22Rv1 (cell line): ENCODE results near the gene IRF7.

Source experiments
- ZFX ChIP-seq: fragments of 450-650 bp; IDR thresholded peaks from 2 replicates; pipeline ENCODE4 v1.6.1; 2017; ENCODE audit warnings: antibody characterized with exemption, borderline replicate concordance
- TF ChIP-seq, protein P1 (sequence below): fragments of 450-650 bp; IDR thresholded peaks from 2 replicates; pipeline ENCODE4 v1.5.1; 2017; ENCODE audit warnings: mild to moderate bottlenecking

DNA sequence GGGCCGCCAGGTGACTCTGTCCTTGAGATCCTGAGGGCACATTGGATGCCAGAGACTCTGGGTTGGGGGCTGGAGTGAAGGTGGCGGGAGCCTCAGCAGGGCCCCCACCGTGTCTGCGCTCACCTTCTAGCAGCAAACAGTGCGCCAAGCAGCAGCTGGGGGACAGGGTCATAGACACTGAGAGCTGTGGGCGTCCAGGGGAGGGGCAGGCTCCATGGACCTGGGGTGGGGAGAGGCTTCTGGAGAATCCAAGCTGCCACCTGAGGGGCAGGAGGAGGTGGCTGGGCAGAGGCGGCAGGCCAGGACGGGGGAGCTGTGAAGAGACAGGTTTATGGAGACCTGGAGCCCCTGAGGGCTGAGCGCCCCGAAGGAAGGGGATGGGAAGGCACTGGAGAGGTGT lies 31.5 kb downstream of the IRF7 start:
- TF ChIP-seq, protein P1, sequence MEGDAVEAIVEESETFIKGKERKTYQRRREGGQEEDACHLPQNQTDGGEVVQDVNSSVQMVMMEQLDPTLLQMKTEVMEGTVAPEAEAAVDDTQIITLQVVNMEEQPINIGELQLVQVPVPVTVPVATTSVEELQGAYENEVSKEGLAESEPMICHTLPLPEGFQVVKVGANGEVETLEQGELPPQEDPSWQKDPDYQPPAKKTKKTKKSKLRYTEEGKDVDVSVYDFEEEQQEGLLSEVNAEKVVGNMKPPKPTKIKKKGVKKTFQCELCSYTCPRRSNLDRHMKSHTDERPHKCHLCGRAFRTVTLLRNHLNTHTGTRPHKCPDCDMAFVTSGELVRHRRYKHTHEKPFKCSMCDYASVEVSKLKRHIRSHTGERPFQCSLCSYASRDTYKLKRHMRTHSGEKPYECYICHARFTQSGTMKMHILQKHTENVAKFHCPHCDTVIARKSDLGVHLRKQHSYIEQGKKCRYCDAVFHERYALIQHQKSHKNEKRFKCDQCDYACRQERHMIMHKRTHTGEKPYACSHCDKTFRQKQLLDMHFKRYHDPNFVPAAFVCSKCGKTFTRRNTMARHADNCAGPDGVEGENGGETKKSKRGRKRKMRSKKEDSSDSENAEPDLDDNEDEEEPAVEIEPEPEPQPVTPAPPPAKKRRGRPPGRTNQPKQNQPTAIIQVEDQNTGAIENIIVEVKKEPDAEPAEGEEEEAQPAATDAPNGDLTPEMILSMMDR: no peak
- TF ChIP-seq ZFX: no peak
